NK-92 (cell line): ENCODE data around the gene RHBDD1.
"Not testable (repeated sequence)": the region's sequence is repeated elsewhere in the genome, so short reads cannot be mapped to it uniquely, and the experiment has no call there.

ENCODE experiments used
- DNase-seq: peaks from one replicate; lab custom pipeline; 2025; ENCODE audit not compliant: unreplicated experiment; lab: John Stamatoyannopoulos, UW

Gene RHBDD1

GRCh38 chr2:226839951-226840350, 4.1 kb downstream of the RHBDD1 start:
- no peak for DNase-seq

GRCh38 chr2:226843001-226843400, 7.1 kb downstream of the RHBDD1 start:
- not testable (repeated sequence) for DNase-seq

- DNase-seq, result no peak
Measured at GRCh38 chr2:226845386-226846116, 9.7 kb downstream of the RHBDD1 start.

- no peak for DNase-seq
Measured at GRCh38 chr2:226847090-226847489, 11.2 kb downstream of the RHBDD1 start.

GRCh38 chr2:226847511-226847910, 11.7 kb downstream of the RHBDD1 start:
- no peak for DNase-seq

- DNase-seq, result no peak
Measured at GRCh38 chr2:226849349-226849748, 13.5 kb downstream of the RHBDD1 start.

- no peak for DNase-seq
Measured at GRCh38 chr2:226850024-226850423, 14.2 kb downstream of the RHBDD1 start.

- DNase-seq, result no peak
Measured at GRCh38 chr2:226855787-226856186, 19.9 kb downstream of the RHBDD1 start.

GRCh38 chr2:226860087-226860486, 24.2 kb downstream of the RHBDD1 start:
- no peak for DNase-seq

GRCh38 chr2:226862623-226863022, 26.8 kb downstream of the RHBDD1 start:
- DNase-seq, result no peak

- DNase-seq, result no peak
Measured at GRCh38 chr2:226865273-226865672, 29.4 kb downstream of the RHBDD1 start.

GRCh38 chr2:226865710-226866109, 29.9 kb downstream of the RHBDD1 start:
- no peak for DNase-seq

GRCh38 chr2:226868331-226869162, 32.7 kb downstream of the RHBDD1 start:
- DNase-seq, result no peak

GRCh38 chr2:226869371-226869770, 33.5 kb downstream of the RHBDD1 start:
- DNase-seq, result no peak

- no peak for DNase-seq
Measured at GRCh38 chr2:226873051-226873620, 37.3 kb downstream of the RHBDD1 start.

- DNase-seq, result no peak
Measured at GRCh38 chr2:226873826-226874225, 38.0 kb downstream of the RHBDD1 start.

GRCh38 chr2:226874749-226875148, 38.9 kb downstream of the RHBDD1 start:
- DNase-seq, result no peak

- no peak for DNase-seq
Measured at GRCh38 chr2:226875438-226876225, 39.8 kb downstream of the RHBDD1 start.

- no peak for DNase-seq
Measured at GRCh38 chr2:226877491-226877890, 41.6 kb downstream of the RHBDD1 start.

- DNase-seq, result no peak
Measured at GRCh38 chr2:226881287-226881686, 45.4 kb downstream of the RHBDD1 start.

- no peak for DNase-seq
Measured at GRCh38 chr2:226882606-226883005, 46.8 kb downstream of the RHBDD1 start.
